GM10847 (cell line): ENCODE data around the gene GRB10.

Experiments
- POLR2A ChIP-seq: IDR thresholded peaks from 2 replicates; pipeline ENCODE4 v1.6.1; 2011; ENCODE audit not compliant: insufficient read length; ENCODE audit errors: extremely low read depth

Gene GRB10

GRCh38 chr7:50613473-50613872 is 169.2 kb downstream of the GRB10 start:
- TF ChIP-seq POLR2A, result no peak

- no peak for TF ChIP-seq POLR2A
Observed at GRCh38 chr7:50612704-50613103, 170.0 kb downstream of the GRB10 start.

GRCh38 chr7:50610521-50611277 is 172.0 kb downstream of the GRB10 start:
- no peak for TF ChIP-seq POLR2A

GRCh38 chr7:50608196-50608906 is 174.3 kb downstream of the GRB10 start:
- no peak for TF ChIP-seq POLR2A

- TF ChIP-seq POLR2A, result no peak
Observed at GRCh38 chr7:50607524-50608125, 175.1 kb downstream of the GRB10 start.

GRCh38 chr7:50605059-50605458 is 177.6 kb downstream of the GRB10 start:
- TF ChIP-seq POLR2A, result no peak

GRCh38 chr7:50603287-50603686 is 179.4 kb downstream of the GRB10 start:
- no peak for TF ChIP-seq POLR2A

GRCh38 chr7:50599385-50599784 is 183.3 kb downstream of the GRB10 start:
- TF ChIP-seq POLR2A, result no peak

- no peak for TF ChIP-seq POLR2A
Observed at GRCh38 chr7:50598460-50599343, 184.0 kb downstream of the GRB10 start.

- TF ChIP-seq POLR2A, result no peak
Observed at GRCh38 chr7:50596484-50596883, 186.2 kb downstream of the GRB10 start.

- TF ChIP-seq POLR2A, result no peak
Observed at GRCh38 chr7:50595491-50596102, 187.1 kb downstream of the GRB10 start.

- TF ChIP-seq POLR2A, result no peak
Observed at GRCh38 chr7:50594734-50595485, 187.8 kb downstream of the GRB10 start.

- TF ChIP-seq POLR2A, result no peak
Observed at GRCh38 chr7:50594136-50594535, 188.6 kb downstream of the GRB10 start.

GRCh38 chr7:50592940-50593339 is 189.8 kb downstream of the GRB10 start:
- no peak for TF ChIP-seq POLR2A
